NCI-H446 treated with DMSO at 0.1 percent for 48 hours (cell line): ENCODE measurements around the gene KCNC3.

ENCODE experiments used
- DNase-seq: peaks from one replicate; lab custom pipeline; 2025; lab: John Stamatoyannopoulos, UW

KCNC3 gene

GRCh38 chr19:50275577-50276368, 53.4 kb downstream of the KCNC3 start:
- no peak for DNase-seq

DNA sequence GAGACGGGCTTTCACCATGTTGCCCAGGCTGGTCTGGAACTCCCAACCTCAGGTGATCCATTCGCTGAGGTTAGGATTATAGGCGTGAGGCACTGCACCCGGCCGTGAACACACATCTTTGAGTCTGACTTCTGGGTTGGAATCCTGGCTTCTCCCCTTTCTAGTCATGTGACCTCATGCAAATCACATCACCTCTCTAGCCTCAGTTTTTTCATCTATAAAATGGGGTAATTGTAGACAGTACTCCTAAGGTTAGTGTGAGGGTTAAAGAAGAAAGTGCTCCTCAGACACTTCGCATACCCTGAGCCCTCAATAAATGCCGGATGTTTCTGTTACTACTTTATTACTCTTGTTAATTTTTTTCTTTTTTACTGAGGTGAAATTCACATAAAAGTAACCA, 55.4 kb downstream of the KCNC3 start:
- DNase-seq: no peak

DNA sequence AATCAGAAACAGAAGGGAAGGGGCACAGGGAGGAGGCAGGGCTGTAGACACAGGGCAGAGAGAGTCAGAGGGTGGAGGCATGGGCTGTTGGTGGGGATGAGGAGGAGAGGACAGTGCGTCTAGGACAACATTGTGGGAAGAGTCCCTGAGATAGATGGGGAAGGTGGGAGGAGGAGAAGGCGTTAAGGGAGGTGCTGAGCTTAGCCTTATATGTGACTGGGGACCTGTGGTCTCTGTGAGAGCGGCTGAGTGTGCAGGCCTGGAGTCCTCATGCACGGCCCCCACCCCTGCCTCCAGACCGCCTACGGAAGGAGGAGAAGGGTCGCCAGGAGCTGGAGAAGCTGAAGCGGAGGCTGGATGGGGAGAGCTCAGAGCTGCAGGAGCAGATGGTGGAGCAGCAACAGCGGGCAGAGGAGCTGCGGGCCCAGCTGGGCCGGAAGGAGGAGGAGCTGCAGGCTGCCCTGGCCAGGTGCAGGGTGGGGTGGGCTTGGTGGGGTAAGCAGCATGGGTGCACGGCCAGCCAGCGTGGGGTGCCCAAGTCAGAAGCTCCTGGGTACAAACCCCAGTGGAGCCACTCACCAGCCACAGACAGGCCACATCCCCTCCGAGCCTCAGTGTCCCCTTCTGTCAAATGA, 56.8 kb downstream of the KCNC3 start:
- no peak for DNase-seq

DNA sequence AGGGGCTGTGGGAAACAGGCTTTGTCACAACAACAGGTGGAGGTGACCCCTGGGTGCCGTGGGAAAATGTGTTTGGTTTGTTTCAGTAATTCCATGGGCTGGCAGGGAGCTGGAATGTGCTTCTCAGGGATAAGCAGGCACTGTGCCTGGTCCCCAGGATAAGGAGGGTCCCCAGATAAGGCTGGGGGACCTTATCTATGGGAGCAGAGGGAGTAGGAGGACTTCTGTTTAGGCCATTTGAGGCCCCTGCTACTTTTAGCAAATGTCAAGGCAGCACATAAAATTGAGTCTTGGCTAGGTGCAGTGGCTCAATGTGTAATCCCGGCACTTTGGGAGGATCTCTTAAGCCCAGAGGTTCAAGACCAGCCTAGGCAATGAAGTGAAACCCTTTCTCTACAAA, 59.5 kb downstream of the KCNC3 start:
- DNase-seq: no peak

GRCh38 chr19:50268501-50268900, 60.7 kb downstream of the KCNC3 start:
- DNase-seq: no peak

GRCh38 chr19:50268041-50268440, 61.1 kb downstream of the KCNC3 start:
- no peak for DNase-seq

GRCh38 chr19:50266896-50267295, 62.3 kb downstream of the KCNC3 start:
- no peak for DNase-seq

DNA sequence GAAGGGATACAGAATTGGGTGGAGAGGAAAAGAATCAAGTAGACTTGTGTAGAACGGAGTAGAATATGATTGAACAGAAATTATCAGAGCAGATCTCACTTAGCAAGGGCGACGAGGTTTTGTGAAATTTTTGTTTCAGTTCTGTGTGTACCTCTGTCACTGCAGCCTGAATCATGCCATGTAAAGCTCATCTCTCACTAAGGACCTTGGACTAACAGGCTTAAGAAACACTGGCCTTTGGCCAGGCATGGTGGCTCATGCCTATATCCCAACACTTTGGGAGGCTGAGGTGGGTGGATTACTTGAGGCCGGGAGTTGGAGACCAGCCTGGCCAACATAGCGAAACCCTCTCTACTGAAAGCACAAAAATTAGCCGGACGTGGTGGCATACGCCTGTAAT, 63.1 kb downstream of the KCNC3 start:
- DNase-seq: no peak

- DNase-seq: peak; percentile 2
Measured at GRCh38 chr19:50264483-50265186, 64.5 kb downstream of the KCNC3 start.

DNA sequence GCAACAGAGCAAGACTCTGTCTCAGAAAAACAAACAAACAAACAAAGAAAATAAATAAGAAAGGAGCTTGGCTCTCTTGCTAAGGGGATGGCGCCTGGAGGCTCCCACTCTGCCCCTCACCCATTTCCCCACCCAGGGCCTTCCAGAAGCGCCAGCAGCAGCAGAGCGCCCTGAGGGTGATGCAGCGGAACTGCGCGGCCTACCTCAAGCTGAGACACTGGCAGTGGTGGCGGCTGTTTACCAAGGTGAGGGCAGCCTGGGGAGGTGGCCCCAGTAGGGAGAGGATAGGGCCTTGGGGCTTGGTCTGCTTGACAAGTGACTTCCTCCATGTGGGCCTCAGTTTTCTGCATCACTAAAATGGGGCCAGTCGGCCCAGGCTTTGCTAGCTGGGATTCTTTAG, 66.0 kb downstream of the KCNC3 start:
- no peak for DNase-seq
